Esophagus squamous epithelium (tissue), 5 donors: ENCODE results near the gene MX2. TPM values are rescaled to one million over a fixed set of nuclear protein-coding genes. Genes with fewer than 3 reads are reported as not detected.

Experiments
- DNase-seq: peaks from one replicate; lab custom pipeline; 2025; lab: John Stamatoyannopoulos, UW
- H3K27ac ChIP-seq, 4 donors: fragments of 200-600 bp; sonication (generic); one replicate each; pipeline ENCODE4 v1.5.1; 2016 to 2019; ENCODE audit warnings: mild to moderate bottlenecking in 1 of 4
- H3K27me3 ChIP-seq, 4 donors: fragments of 200-600 bp; sonication (generic); 1 replicate in 3 of 4; 2 replicates in 1 of 4; pipeline versions ENCODE4 v1.5.1 to v1.6.0; 2017 to 2021; ENCODE audit warnings: antibody characterized with exemption in 1 of 4
- H3K36me3 ChIP-seq, 3 donors: fragments of 200-600 bp; sonication (generic); one replicate each; pipeline ENCODE4 v1.5.1; 2016 to 2019
- H3K4me1 ChIP-seq, 3 donors: fragments of 200-600 bp; sonication (generic); one replicate each; pipeline ENCODE4 v1.5.1; 2017 to 2019
- H3K4me3 ChIP-seq, 4 donors: fragments of 200-600 bp; sonication (generic); 1 replicate in 3 of 4; 2 replicates in 1 of 4; pipeline ENCODE4 v1.5.1; 2016 to 2019; ENCODE audit warnings: mild to moderate bottlenecking in 2 of 4, moderate library complexity in 1 of 4
- H3K9me3 ChIP-seq, 3 donors: fragments of 200-600 bp; sonication (generic); one replicate each; pipeline ENCODE4 v1.5.1; 2016 to 2019
- POLR2A ChIP-seq, 4 donors: fragments of 450-650 bp; IDR thresholded peaks; one replicate each; pipeline ENCODE4 v1.6.1; 2017; ENCODE audit warnings: antibody characterized with exemption in 4 of 4, mild to moderate bottlenecking in 4 of 4, moderate library complexity in 3 of 4
- WGBS, 2 donors: methylation state at CpG; one replicate each; pipeline ENCODE4 v1.1.5; 2018; 5-methylcytosine and 5-hydroxymethylcytosine counted together
- intact Hi-C: fragments of 100-400 bp; cut with DNase I; formaldehyde crosslinking; loops from one replicate; pipeline ENCODE4 v1.15.0; 2022
- total RNA-seq, 4 donors: library from RNA; depleted of rRNA; stranded (reverse); fragments of >200 nt; gene quantifications; one replicate each; pipeline ENCODE4 v1.1.0, GENCODE V29; 2016
- TF ChIP-seq, protein P1 (sequence below), 6 experiments: fragments of 450-650 bp in 4 of 6; fragments of 200-600 bp in 2 of 6; sonication (generic) in 2 of 6; IDR thresholded peaks; one replicate each; pipeline ENCODE4 v1.5.1; 2016 to 2019; ENCODE audit warnings: antibody characterized with exemption in 6 of 6, mild to moderate bottlenecking in 4 of 6, moderate library complexity in 4 of 6
- donor health status: DM: yes; HTN: yes; CAD: no.

Gene MX2
- total RNA-seq, 4 donors from 2014 or later, result 4.3 to 23.5 (median 8.5) TPM

DNA sequence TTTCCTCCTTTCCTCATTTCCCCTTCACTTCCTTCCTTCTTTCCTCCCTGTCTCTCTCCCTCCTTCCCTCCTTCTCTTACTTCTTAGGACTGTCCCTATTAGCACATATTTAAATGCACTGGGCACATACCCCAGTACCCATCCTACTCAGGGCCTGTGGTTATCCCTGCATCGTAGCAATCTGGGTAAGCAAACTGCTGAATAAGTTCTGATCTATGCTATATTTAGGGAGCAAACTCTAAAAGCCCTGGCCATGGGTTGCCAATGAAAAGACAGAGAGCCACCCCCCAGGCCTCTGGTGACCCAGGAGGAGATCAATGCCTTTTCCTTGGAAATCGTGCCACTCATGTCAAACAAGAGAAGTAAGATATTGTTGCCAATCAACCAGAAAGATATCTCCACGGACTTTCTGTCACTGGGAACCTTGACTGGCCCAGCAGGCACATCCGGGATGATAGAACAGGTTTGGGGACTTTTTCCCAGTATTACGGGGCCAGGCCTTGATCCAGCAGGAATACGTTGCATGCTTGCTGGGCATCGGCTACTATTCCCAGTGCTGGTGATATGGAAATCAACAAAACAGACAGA lies 39.8 kb upstream of the MX2 start:
- Histone ChIP-seq H3K9me3 (no peaks in the 10 kb centered on the region), H3K27me3 (peaks cover 0 to 7% (median under 1%) of the 10 kb centered on the region in 4 donors), H3K4me3 (no peak overlapping the region), H3K27ac (no peak overlapping the region), H3K4me1 (peaks cover 3 to 42% (median 7%) of the 10 kb centered on the region in 3 donors), H3K36me3 (no peaks in the 10 kb centered on the region)
- TF ChIP-seq, protein P1, sequence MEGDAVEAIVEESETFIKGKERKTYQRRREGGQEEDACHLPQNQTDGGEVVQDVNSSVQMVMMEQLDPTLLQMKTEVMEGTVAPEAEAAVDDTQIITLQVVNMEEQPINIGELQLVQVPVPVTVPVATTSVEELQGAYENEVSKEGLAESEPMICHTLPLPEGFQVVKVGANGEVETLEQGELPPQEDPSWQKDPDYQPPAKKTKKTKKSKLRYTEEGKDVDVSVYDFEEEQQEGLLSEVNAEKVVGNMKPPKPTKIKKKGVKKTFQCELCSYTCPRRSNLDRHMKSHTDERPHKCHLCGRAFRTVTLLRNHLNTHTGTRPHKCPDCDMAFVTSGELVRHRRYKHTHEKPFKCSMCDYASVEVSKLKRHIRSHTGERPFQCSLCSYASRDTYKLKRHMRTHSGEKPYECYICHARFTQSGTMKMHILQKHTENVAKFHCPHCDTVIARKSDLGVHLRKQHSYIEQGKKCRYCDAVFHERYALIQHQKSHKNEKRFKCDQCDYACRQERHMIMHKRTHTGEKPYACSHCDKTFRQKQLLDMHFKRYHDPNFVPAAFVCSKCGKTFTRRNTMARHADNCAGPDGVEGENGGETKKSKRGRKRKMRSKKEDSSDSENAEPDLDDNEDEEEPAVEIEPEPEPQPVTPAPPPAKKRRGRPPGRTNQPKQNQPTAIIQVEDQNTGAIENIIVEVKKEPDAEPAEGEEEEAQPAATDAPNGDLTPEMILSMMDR (IDR thresholded peaks at IDR 0.05), result no peak
- TF ChIP-seq POLR2A (IDR thresholded peaks at IDR 0.05), result no peak
- intact Hi-C loops, result no loop called here
- WGBS, 2 donors, result 53 to 62% methylated on average over 4 to 7 of the region's 7 CpGs
- DNase-seq, result no peak

DNA sequence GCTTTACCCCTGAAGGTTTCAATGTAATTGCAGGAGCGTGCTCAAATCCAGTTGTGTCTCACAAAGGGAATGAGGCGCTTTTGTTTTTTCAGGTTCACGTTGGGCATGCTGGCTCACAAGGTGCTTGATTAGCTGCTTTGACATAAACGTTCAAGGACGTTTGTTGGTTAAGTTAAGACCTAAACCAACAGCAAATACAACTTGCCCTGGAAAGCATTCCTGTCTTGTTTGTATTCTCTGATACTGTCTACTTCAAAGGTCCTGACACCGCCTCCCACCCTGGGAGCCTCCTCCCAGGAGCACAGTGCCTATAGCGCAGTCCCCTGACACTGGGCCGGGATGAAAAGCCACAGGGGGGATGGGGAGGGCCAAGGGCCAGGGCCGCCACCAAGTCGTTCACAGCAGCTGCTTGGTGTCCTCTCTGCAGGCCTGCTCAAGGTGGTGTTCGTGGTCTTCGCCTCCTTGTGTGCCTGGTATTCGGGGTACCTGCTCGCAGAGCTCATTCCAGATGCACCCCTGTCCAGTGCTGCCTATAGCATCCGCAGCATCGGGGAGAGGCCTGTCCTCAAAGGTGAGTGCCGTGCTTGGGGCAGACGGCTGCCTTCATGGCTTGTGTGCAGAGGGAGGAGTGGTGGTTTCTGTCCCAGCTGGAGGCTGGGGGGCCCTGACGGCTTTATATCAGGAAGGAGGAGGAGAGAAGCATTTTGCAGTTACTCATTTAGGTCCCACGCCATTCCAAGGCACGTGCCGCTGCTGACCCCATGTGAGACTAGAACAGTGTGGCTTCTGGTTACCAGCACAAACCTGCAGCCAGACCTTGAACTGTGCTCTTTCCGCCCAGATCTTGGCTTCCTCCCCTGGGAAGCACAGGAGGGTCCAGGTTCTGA lies 39.1 kb upstream of the MX2 start:
- Histone ChIP-seq H3K27me3 (no peaks in the 10 kb centered on the region), H3K36me3 (no peaks in the 10 kb centered on the region), H3K4me3 (no peak overlapping the region), H3K4me1 (peaks cover 3 to 37% (median 7%) of the 10 kb centered on the region in 3 donors), H3K27ac (no peak overlapping the region), H3K9me3 (no peaks in the 10 kb centered on the region)
- TF ChIP-seq POLR2A (IDR thresholded peaks at IDR 0.05), result no peak
- TF ChIP-seq, protein P1 (IDR thresholded peaks at IDR 0.05), result no peak
- WGBS, 2 donors, result 70 to 89% methylated on average over 5 to 10 of the region's 23 CpGs
- intact Hi-C loops, result no loop called here
- DNase-seq, result no peak

DNA sequence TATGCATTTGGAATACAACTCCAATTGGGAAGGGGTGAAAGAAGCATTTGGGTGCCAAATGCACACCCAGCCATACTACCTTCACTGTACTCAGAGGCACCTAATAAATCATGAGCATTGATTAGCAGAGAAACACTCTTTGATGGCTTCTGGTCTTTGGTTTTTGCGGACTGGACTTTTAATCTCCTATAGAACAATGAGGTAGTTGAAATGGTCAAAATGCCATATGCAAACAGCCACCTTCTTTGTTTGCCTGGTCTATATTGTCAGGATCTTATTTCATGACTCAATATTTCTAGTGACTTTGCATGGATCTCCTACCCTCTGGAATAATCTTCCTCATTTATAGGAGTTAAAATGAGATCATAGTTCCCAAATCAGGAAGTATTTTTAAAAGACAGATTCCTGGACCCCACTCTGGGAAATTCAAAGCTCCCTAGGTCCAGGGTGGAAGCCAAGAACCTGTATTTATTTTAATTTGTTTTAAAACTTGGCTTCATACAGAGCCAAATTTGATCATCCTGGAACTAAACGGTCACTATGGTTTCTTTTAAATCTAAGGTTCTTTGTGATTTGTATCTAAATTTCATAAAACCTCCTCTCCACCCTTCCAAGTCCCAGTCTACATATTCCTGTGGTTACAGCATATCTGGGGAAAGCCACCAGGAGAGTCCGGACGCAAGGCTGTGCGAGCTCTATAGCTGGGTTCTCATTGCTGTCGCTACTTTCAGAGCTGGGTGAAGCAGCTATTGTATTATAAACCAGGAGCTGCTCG lies 36.5 kb upstream of the MX2 start:
- no peaks in the 10 kb centered on the region for H3K36me3 ChIP-seq
- H3K27ac ChIP-seq, result no peak overlapping the region
- no peak overlapping the region for H3K4me3 ChIP-seq
- H3K27me3 ChIP-seq, result no peaks in the 10 kb centered on the region
- H3K9me3 ChIP-seq, result no peaks in the 10 kb centered on the region
- TF ChIP-seq, protein P1 (IDR thresholded peaks at IDR 0.05), result no peak
- TF ChIP-seq POLR2A (IDR thresholded peaks at IDR 0.05), result no peak
- DNase-seq, result no peak
- peaks cover 3 to 25% (median 7%) of the 10 kb centered on the region in 3 donors for H3K4me1 ChIP-seq
- 76 to 90% methylated on average over 7 of the region's 7 CpGs for WGBS, 2 donors
- intact Hi-C loops, result no loop called here

DNA sequence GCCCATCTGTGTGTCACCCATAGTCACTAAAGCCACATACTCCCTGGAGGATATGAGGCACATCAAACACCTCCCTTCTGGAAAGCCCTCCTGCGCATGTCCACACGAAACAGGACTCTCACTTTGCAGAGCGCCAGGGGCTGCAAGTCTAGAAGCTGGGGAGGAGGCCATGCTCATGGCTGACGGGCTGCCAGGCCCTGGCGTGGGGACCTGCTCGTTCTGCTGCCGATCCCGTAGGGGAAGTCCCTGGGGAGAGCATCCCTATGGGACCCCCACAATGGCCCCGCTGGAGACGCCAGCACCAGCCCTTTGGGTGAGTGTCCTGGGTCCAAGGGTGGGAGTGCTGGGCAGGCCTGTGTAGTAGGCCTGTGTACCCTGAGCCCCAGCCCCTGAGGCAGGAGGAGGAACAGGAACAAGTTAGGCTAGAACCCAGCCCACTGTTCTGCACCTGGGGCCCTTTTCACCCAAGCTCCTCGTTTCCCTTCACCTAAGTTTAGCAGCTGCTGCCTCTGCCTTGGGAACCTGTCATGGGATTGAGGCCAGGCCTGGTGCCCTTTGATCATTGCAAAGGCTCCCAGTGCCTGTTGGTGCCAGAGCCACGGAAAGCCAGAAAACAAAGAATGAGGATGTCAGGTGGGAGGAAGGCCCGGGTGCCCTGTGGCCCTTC lies 35.3 kb upstream of the MX2 start:
- H3K36me3 ChIP-seq, result no peaks in the 10 kb centered on the region
- 69 to 86% methylated on average over 8 to 12 of the region's 13 CpGs for WGBS, 2 donors
- H3K4me1 ChIP-seq, result peaks cover 2 to 14% (median 3%) of the 10 kb centered on the region in 3 donors
- no peaks in the 10 kb centered on the region for H3K9me3 ChIP-seq
- H3K4me3 ChIP-seq, result no peak overlapping the region
- DNase-seq, result no peak
- TF ChIP-seq POLR2A (IDR thresholded peaks at IDR 0.05), result no peak
- TF ChIP-seq, protein P1 (IDR thresholded peaks at IDR 0.05), result no peak
- intact Hi-C loops, result no loop called here
- H3K27ac ChIP-seq, result no peak overlapping the region
- no peaks in the 10 kb centered on the region for H3K27me3 ChIP-seq
